SK-N-SH treated with all-trans-retinoic acid at 6 μM for 48 hours (cell line): ENCODE results near the gene LAMP5.

Experiments used
- CSDC2 ChIP-seq: fragments of 250-450 bp; sonication (Bioruptor Pico); IDR thresholded peaks from 2 replicates; pipeline ENCODE4 v1.5.0; 2020; ENCODE audit warnings: mild to moderate bottlenecking, moderate library complexity
- GLIS3 ChIP-seq: fragments of 250-450 bp; sonication (Bioruptor Pico); IDR thresholded peaks from 2 replicates; pipeline ENCODE4 v1.5.0; 2020; ENCODE audit warnings: mild to moderate bottlenecking, moderate library complexity
- OSR1 ChIP-seq: fragments of 250-450 bp; sonication (Bioruptor Pico); IDR thresholded peaks from 2 replicates; pipeline ENCODE4 v1.8.0; 2022; ENCODE audit warnings: moderate library complexity, mild to moderate bottlenecking, inconsistent platforms
- POU6F1 ChIP-seq: fragments of 250-450 bp; sonication (Bioruptor Pico); IDR thresholded peaks from 2 replicates; pipeline ENCODE4 v1.8.0; 2021; ENCODE audit warnings: low read depth, mild to moderate bottlenecking, moderate library complexity, borderline replicate concordance
- PPARA ChIP-seq: fragments of 250-450 bp; sonication (Bioruptor Pico); IDR thresholded peaks from 2 replicates; pipeline ENCODE4 v1.5.0; 2020; ENCODE audit warnings: mild to moderate bottlenecking, borderline replicate concordance
- RARB ChIP-seq: fragments of 250-450 bp; sonication (Bioruptor Pico); IDR thresholded peaks from 2 replicates; pipeline ENCODE4 v1.8.0; 2021; ENCODE audit warnings: mild to moderate bottlenecking, moderate library complexity
- SNAI2 ChIP-seq: fragments of 250-450 bp; sonication (Bioruptor Pico); IDR thresholded peaks from 2 replicates; pipeline ENCODE4 v1.5.0; 2020; ENCODE audit warnings: mild to moderate bottlenecking, moderate library complexity
- TCF4 ChIP-seq: fragments of 250-450 bp; sonication (Bioruptor Pico); IDR thresholded peaks from 2 replicates; pipeline ENCODE4 v1.8.0; 2021; ENCODE audit warnings: mild to moderate bottlenecking, moderate library complexity, borderline replicate concordance
- TOX ChIP-seq: fragments of 250-450 bp; sonication (Bioruptor Pico); IDR thresholded peaks from 2 replicates; pipeline ENCODE4 v1.8.0; 2021; ENCODE audit warnings: mild to moderate bottlenecking, moderate library complexity, borderline replicate concordance
- ZFP3 ChIP-seq: fragments of 250-450 bp; sonication (Bioruptor Pico); IDR thresholded peaks from 2 replicates; pipeline ENCODE4 v1.5.0; 2020; ENCODE audit warnings: mild to moderate bottlenecking, moderate library complexity
- ZFP30 ChIP-seq: fragments of 450-650 bp; formaldehyde crosslinking; IDR thresholded peaks from 2 replicates; pipeline ENCODE4 v1.5.0; 2022; ENCODE audit warnings: mild to moderate bottlenecking, moderate library complexity
- ZNF565 ChIP-seq: fragments of 450-650 bp; formaldehyde crosslinking; conservative IDR thresholded peaks from 2 replicates; pipeline ENCODE4 v1.5.0; 2020; ENCODE audit warnings: low read depth, mild to moderate bottlenecking, moderate library complexity
- TF ChIP-seq, protein P1 (sequence below): fragments of 250-450 bp; sonication (Bioruptor Pico); IDR thresholded peaks from 2 replicates; pipeline ENCODE4 v1.5.1; 2020; ENCODE audit warnings: low read depth, mild to moderate bottlenecking, moderate library complexity
- TF ChIP-seq, protein P2 (sequence below): fragments of 250-450 bp; sonication (Bioruptor Pico); IDR thresholded peaks from 2 replicates; pipeline ENCODE4 v1.8.0; 2020; ENCODE audit warnings: mild to moderate bottlenecking, moderate library complexity, borderline replicate concordance

DNA sequence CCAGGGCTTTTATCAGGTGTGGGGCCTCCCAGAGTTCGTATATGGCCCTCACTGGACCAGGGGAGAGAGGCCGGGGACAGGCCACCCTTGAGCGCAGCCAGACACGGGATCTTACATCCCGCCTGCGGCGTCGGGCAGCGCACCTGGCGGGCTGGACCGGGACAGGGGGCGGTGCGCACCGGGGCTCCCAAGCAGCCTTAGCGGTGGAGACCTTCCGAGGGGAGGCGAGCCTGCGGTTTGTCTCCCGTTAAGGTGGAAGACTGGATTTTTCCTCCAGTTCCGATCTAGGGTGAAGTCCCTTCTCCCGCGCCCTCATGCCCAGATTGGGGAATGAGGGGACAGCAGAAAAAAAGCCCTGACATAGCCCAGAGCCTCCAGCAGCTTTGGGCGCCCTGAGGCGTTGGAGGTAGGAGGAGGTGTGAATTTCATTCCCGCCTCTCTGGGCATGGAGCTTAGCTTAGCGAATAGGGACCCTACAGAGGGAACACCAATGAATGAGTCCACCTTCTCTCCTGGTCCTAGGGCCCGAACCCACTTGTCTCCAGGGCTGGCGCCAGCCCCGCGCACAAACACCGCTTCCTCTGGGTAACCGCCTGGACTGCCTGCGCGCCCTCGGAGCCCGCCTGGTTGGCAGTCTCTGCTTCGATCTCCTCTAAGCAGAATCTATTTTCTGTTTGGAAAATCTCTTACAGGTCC, 6.7 kb upstream of the LAMP5 start:
- TF ChIP-seq TCF4 (CRISPR knock-in tag) (no peak), GLIS3 (CRISPR knock-in tag) (no peak), ZNF565 (CRISPR knock-in tag) (no peak), ZFP3 (CRISPR knock-in tag) (no peak), CSDC2 (CRISPR knock-in tag) (no peak), RARB (CRISPR knock-in tag) (no peak), ZFP30 (CRISPR knock-in tag) (no peak), PPARA (CRISPR knock-in tag) (no peak), SNAI2 (no peak), OSR1 (no peak), TOX (CRISPR knock-in tag) (no peak), POU6F1 (CRISPR knock-in tag) (no peak)
- TF ChIP-seq, protein P1, sequence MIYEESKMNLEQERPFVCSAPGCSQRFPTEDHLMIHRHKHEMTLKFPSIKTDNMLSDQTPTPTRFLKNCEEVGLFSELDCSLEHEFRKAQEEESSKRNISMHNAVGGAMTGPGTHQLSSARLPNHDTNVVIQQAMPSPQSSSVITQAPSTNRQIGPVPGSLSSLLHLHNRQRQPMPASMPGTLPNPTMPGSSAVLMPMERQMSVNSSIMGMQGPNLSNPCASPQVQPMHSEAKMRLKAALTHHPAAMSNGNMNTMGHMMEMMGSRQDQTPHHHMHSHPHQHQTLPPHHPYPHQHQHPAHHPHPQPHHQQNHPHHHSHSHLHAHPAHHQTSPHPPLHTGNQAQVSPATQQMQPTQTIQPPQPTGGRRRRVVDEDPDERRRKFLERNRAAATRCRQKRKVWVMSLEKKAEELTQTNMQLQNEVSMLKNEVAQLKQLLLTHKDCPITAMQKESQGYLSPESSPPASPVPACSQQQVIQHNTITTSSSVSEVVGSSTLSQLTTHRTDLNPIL (CRISPR knock-in tag) = no peak
- TF ChIP-seq, protein P2, sequence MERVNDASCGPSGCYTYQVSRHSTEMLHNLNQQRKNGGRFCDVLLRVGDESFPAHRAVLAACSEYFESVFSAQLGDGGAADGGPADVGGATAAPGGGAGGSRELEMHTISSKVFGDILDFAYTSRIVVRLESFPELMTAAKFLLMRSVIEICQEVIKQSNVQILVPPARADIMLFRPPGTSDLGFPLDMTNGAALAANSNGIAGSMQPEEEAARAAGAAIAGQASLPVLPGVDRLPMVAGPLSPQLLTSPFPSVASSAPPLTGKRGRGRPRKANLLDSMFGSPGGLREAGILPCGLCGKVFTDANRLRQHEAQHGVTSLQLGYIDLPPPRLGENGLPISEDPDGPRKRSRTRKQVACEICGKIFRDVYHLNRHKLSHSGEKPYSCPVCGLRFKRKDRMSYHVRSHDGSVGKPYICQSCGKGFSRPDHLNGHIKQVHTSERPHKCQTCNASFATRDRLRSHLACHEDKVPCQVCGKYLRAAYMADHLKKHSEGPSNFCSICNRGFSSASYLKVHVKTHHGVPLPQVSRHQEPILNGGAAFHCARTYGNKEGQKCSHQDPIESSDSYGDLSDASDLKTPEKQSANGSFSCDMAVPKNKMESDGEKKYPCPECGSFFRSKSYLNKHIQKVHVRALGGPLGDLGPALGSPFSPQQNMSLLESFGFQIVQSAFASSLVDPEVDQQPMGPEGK (CRISPR knock-in tag) = no peak
